OCI-LY7 (cell line): Measurements from ENCODE around the gene PARP12. TPM values are rescaled to one million over a fixed set of nuclear protein-coding genes. Genes with fewer than 3 reads are reported as not detected.

ENCODE experiments used
- BruUV-seq: library from RNA; stranded (reverse); fragments of 400-500 nt; replicated peaks from 2 replicates; lab custom pipeline; 2021; lab: Mats Ljungman, UMichigan
- CTCF ChIA-PET: fragments of 300-600 bp; sonication (Branson Sonifier 250); formaldehyde crosslinking; loops from one replicate; lab custom pipeline; 2022; ENCODE audit warnings: antibody characterized with exemption; ENCODE audit not compliant: unreplicated experiment; lab: Charles Lee
- POLR2A ChIA-PET: fragments of 300-600 bp; sonication (Branson Sonifier 250); formaldehyde crosslinking; loops from one replicate; lab custom pipeline; 2022; ENCODE audit warnings: antibody characterized with exemption; lab: Charles Lee
- DNase-seq: peaks from one replicate; pipeline ENCODE4 v3.0.0-alpha.2; 2015; ENCODE audit warnings: low spot score
- H2AFZ ChIP-seq: fragments of 200-600 bp; sonication (generic), shearing (Covaris generic); 2 replicates; pipeline ENCODE4 v1.6.1; 2014; ENCODE audit warnings: mild to moderate bottlenecking, antibody characterized with exemption, low read length, moderate library complexity
- H3K27ac ChIP-seq: fragments of 200-600 bp; sonication (generic); 2 replicates; pipeline ENCODE4 v1.5.1; 2014; ENCODE audit warnings: mixed run types, low read depth, mild to moderate bottlenecking, moderate library complexity, low read length, inconsistent platforms; ENCODE audit not compliant: poor library complexity, severe bottlenecking
- H3K36me3 ChIP-seq: fragments of 200-600 bp; sonication (generic); 2 replicates; pipeline ENCODE4 v1.6.1; 2014; ENCODE audit warnings: mild to moderate bottlenecking, antibody characterized with exemption, low read length, moderate library complexity, mixed read lengths; ENCODE audit not compliant: insufficient read depth
- H3K4me1 ChIP-seq: fragments of 200-600 bp; sonication (generic); 2 replicates; pipeline ENCODE4 v1.5.1; 2014; ENCODE audit warnings: mild to moderate bottlenecking, low read length; ENCODE audit not compliant: insufficient read depth, poor library complexity, severe bottlenecking
- H3K4me2 ChIP-seq: fragments of 200-600 bp; sonication (generic); 2 replicates; pipeline ENCODE4 v1.6.1; 2014; ENCODE audit warnings: mild to moderate bottlenecking, low read length
- H3K4me3 ChIP-seq: fragments of 200-600 bp; sonication (generic); 2 replicates; pipeline ENCODE4 v1.5.1; 2014; ENCODE audit warnings: mild to moderate bottlenecking, low read depth, low read length; ENCODE audit not compliant: poor library complexity, severe bottlenecking
- H3K79me2 ChIP-seq: fragments of 200-600 bp; sonication (generic); 2 replicates; pipeline ENCODE4 v1.6.1; 2016; ENCODE audit warnings: low read depth, mild to moderate bottlenecking, low read length, moderate library complexity, mixed read lengths; ENCODE audit not compliant: insufficient read depth
- H3K9me2 ChIP-seq: fragments of 200-600 bp; sonication (generic); 2 replicates; pipeline ENCODE4 v1.6.1; 2016; ENCODE audit warnings: mild to moderate bottlenecking, low read length, mixed read lengths; ENCODE audit not compliant: insufficient read depth
- H3K9me3 ChIP-seq: fragments of 200-600 bp; sonication (generic); 2 replicates; pipeline ENCODE4 v1.6.1; 2014; ENCODE audit warnings: mild to moderate bottlenecking, mixed run types, low read length, mixed read lengths
- H4K20me1 ChIP-seq: fragments of 200-600 bp; sonication (generic); 2 replicates; pipeline ENCODE4 v1.6.1; 2014; ENCODE audit warnings: mild to moderate bottlenecking, antibody characterized with exemption, low read length, moderate library complexity, mixed read lengths; ENCODE audit not compliant: insufficient read depth
- EZH2phosphoT487 ChIP-seq: fragments of 200-600 bp; sonication (generic); IDR thresholded peaks from 2 replicates; pipeline ENCODE4 v1.6.1; 2018; ENCODE audit warnings: low read depth, borderline replicate concordance, mild to moderate bottlenecking, mixed run types, antibody characterized with exemption, low read length, moderate library complexity, mixed read lengths
- intact Hi-C: fragments of 100-400 bp; cut with micrococcal nuclease; formaldehyde crosslinking; loops from one replicate; pipeline ENCODE4 v1.10.0; 2022; ENCODE audit not compliant: unreplicated experiment
- total RNA-seq, 2 experiments: library from RNA; depleted of rRNA in 1 of 2; stranded (reverse); fragments of >200 nt in 1 of 2; shearing (Covaris generic) in 1 of 2; gene quantifications; 2 replicates each; pipeline ENCODE4 v1.2.3, GENCODE V29; 2014 to 2022
- TF ChIP-seq, protein P1 (sequence below): fragments of 200-600 bp; sonication (generic); conservative IDR thresholded peaks from 2 replicates; pipeline ENCODE4 v1.5.1; 2014; ENCODE audit warnings: mild to moderate bottlenecking, antibody characterized with exemption, low read length, moderate library complexity, mixed read lengths

Gene PARP12
- total RNA-seq, 2 experiments from 2014 or later = 6.5 to 12.5 TPM

DNA sequence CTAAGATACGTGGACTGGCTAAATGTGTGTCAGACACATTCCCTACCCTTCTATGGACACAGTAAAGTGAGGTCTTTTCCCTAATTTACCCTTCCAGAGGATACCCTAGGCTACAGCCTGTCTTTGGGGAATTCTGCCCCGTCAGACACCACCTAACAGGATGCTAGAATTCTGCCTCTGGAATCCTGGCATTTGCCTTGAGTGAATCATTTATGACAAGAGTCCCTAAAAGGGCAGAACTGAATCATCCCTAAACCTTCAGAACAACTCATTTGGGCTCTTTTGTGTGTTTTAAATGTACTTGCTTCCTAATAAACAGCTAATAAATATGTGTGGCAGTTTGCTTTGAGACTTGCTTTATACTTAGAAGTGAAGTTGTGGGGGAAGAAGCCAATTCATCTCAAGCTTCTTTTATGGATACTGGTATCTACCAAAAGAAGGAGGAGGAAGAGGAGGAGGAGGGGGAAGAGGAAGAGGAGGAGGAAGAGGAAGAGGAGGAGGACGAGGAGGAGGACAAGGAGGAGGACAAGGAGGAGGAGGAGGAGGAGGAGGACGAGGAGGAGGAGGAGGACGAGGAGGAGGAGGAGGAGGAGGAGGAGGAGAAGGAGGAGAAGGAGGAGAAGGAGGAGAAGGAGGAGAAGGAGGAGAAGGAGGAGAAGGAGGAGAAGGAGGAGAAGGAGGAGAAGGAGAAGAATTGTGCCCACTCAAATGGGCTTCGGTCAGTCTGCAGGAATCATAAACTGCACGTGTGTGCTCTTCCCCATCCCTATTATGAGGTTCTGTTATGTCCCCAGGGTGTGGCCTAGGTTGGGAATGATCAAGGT is 27.1 kb downstream of the PARP12 start:
- BruUV-seq = no TSS peak

DNA sequence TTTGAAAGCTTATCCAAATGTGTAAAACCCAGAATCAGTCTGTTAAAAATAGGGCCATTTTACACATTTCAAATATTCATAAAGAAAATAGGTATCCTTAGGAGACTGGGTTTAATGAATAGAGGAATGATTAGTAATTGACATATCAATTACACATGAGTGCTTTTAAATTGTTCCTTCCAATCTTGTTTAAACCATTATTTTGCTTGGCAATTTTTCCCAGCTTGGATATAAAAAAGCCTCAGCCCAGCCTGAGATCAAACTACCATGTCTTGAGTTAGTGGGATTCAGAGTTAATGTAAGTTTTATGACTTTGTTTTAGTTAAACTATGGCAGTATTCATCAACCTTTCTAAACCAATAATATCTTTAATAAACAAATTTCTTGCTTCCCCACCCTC is 28.3 kb downstream of the PARP12 start:
- no peak overlapping the region for H3K4me2 ChIP-seq
- POLR2A ChIA-PET = interaction anchor here (0.5 to 1.0 kb wide), 3 partner anchors 11 to 441 kb away, joined by 3 read pairs; no protein-coding TSS in a partner anchor
- no peak for DNase-seq
- H3K4me3 ChIP-seq = no peak overlapping the region
- H4K20me1 ChIP-seq = no peaks in the 10 kb centered on the region
- no peak overlapping the region for H3K27ac ChIP-seq
- TF ChIP-seq, protein P1, sequence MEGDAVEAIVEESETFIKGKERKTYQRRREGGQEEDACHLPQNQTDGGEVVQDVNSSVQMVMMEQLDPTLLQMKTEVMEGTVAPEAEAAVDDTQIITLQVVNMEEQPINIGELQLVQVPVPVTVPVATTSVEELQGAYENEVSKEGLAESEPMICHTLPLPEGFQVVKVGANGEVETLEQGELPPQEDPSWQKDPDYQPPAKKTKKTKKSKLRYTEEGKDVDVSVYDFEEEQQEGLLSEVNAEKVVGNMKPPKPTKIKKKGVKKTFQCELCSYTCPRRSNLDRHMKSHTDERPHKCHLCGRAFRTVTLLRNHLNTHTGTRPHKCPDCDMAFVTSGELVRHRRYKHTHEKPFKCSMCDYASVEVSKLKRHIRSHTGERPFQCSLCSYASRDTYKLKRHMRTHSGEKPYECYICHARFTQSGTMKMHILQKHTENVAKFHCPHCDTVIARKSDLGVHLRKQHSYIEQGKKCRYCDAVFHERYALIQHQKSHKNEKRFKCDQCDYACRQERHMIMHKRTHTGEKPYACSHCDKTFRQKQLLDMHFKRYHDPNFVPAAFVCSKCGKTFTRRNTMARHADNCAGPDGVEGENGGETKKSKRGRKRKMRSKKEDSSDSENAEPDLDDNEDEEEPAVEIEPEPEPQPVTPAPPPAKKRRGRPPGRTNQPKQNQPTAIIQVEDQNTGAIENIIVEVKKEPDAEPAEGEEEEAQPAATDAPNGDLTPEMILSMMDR = no peak
- no peak for TF ChIP-seq EZH2phosphoT487
- no peaks in the 10 kb centered on the region for H3K4me1 ChIP-seq
- intact Hi-C loops = no loop called here
- H3K9me3 ChIP-seq = no peaks in the 10 kb centered on the region
- H2AFZ ChIP-seq = no peak overlapping the region
- CTCF ChIA-PET = interaction anchor here (0.5 kb wide), 1 partner anchor 390 kb away, joined by 3 read pairs; no protein-coding TSS in a partner anchor
- H3K36me3 ChIP-seq = no peaks in the 10 kb centered on the region
- no peaks in the 10 kb centered on the region for H3K9me2 ChIP-seq
- BruUV-seq = no TSS peak
- no peaks in the 10 kb centered on the region for H3K79me2 ChIP-seq

More for the DNA sequence above, 27.1 kb downstream of the PARP12 start:
- intact Hi-C loops = no loop called here
- Histone ChIP-seq H4K20me1 (no peaks in the 10 kb centered on the region), H3K4me2 (no peak overlapping the region), H3K36me3 (no peaks in the 10 kb centered on the region), H3K4me1 (no peaks in the 10 kb centered on the region), H3K27ac (no peak overlapping the region), H3K79me2 (no peaks in the 10 kb centered on the region), H2AFZ (no peak overlapping the region), H3K9me3 (no peaks in the 10 kb centered on the region), H3K9me2 (no peaks in the 10 kb centered on the region), H3K4me3 (no peak overlapping the region)
- ChIA-PET POLR2A (interaction anchor here (0.7 to 0.9 kb wide), 3 partner anchors 23 to 442 kb away, joined by 3 read pairs; no protein-coding TSS in a partner anchor), CTCF (no interaction called here)
- TF ChIP-seq, protein P1 = no peak
- TF ChIP-seq EZH2phosphoT487 = no peak
- no peak for DNase-seq
